A204.1 (cell line): Measurements from ENCODE around the gene PPIG.
"Not testable (repeated sequence)": the region's sequence is repeated elsewhere in the genome, so short reads cannot be mapped to it uniquely, and the experiment has no call there.

ENCODE experiments used
- FAIRE-seq: peaks from 2 replicates; lab custom pipeline; 2012; peaks lifted over from hg19 to GRCh38; lab: Jason Lieb, UNC

PPIG gene

DNA sequence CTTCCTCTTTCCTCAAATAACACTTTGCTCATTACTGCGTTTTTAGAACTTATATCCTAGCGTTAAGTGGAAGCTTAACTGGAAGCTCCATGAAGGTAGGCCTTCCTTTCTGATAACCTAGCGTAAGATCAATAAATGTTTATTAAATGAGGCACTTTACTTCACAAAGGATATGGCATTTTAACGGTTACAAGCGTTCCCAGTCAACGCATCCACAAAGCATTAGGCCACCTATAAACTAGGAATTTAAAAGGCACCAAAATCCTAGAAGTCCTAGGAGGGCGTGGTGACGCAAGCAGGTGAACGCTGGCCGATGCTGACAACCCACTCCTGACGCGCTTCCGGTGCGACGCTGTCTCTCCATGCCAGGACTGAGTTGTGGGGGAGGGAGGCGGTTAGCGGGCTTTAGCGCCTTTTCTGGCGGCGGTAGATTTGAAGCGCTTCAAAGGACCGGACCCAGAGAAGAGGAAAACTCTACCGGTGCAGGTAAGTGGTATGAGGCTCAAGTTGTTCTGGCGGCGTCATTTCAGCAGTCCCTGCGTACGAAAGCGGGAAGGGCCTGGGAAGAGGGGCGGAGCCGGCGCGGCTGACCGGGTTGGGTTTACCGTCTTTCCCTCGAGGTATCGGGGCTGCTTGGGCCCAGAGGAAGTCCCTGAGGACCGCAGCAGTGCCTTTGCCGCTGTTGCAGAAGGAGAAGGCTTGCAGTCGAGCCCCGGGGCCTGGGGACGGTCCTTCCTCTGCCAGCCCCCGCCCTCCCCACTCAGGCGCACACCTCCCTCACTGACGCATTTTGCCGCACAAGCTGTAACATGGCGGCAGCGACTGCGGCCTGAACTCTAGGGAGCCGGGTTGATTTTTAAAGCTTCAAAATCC, at the start of gene PPIG:
TSS of gene PPIG (plus strand) at position 347 of the 873 bp plus-strand sequence. CDS start 19,691 bp downstream, outside the sequence.
- peak; percentile 40 for FAIRE-seq

DNA sequence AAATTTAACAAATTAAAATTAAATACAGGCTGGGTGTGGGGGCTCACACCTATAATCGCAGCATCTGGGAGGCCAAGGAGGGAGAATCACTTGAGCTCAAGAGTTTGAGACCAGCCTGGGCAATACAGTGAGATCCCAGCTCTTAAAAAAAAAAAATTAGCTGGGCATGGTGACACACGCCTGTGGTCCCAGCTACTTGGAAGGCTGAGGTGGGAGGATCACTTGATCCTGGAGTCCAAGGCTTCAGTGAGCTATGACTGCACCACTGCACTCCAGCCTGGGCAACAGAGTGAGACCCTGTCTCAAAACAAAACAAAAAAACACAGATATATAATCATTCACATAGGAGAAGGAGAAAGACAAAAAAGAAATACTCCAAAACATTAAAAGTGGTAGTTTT, 44.7 kb upstream of the PPIG start:
- not testable (repeated sequence) for FAIRE-seq

DNA sequence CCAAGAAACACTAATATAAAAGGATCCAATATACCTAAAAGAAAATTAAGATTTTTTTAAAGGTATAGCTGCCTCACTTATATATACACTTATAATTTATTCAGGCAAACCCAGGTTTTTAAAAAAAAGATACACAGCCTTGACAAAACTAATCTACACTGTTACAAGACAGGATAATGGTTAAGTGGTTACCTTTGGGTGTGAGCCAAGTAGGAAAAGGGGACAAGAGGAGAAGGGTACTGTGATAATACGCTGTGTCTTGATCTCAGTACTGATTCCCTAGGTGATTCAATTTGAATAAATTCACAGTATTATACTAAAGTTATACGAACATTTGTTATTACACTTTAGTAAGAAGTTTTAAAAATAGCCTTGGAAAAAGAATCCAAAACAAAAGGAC, 44.0 kb upstream of the PPIG start:
- no peak for FAIRE-seq

DNA sequence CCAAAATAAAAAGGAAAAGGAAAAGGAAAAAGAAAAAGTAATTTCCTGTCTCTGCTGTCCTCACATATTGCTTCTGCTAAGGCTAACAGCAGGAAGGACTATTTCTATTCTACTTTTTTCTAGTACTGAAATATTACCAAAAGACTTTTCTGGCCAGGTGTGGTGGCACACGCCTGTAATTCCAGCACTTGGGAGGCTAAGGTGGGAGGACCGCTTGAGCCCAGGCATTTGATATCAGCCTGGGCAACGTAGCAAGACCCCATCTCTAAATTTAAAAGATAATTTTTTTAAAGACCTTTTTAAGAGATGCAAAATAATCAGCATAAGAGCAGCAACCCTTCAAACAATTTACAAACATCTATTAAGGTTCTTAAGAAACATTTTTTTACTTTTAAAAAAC, 41.7 kb upstream of the PPIG start:
- no peak for FAIRE-seq

DNA sequence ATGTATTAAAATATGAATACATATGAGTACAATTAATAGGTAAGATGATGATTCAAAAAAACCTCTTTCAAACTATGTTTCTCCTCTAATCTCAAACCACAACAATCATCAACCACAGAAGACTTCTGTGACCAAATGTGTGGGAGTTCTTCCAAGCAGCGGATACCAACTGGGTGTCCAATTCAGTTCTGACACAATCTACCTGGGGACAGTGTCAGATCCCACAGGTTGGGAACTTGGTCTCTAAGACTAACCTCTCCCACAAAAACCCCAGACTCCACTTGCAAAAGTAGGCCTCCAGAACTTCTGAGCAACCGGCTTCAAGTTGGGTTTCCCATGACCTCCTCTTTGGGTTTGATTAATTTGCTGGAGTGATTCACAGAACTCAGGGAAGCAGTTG, 37.4 kb upstream of the PPIG start:
- FAIRE-seq = no peak

DNA sequence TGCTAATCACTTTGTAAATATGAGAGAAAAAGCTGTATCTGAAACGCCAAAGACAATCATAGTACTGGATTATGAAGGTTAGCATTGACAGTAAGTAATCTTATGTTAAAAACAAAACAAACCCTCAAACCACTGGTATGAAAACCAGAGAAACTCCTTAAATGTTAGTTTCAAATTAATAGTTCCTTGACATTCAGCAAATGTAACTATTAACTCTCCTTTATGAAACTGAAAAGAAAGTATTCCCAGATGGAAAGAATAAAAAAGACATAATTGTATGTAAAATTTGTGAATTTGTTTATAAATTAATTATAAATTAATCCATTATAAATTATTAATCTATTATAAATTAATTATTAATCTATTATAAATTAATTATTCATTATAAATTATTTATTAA, 22.8 kb upstream of the PPIG start:
- FAIRE-seq = no peak

DNA sequence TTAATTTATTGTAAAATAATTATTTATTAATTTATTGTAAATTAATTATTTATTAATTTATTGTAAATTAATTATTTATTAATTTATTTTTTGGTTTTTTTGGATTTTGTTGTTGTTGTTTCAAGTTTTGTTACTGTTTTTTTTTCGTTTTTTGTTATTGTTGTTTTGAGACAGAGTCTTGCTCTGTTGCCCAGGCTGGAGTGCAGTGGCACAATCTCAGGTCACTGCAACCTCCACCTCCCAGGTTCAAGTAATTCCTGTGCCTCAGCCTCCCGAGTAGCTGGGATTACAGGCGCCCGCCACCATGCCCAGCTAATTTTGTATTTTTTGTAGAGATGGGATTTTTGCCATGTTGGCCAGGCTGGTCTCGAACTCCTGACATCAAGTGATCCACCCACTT, 22.1 kb upstream of the PPIG start:
- FAIRE-seq = not testable (repeated sequence)

DNA sequence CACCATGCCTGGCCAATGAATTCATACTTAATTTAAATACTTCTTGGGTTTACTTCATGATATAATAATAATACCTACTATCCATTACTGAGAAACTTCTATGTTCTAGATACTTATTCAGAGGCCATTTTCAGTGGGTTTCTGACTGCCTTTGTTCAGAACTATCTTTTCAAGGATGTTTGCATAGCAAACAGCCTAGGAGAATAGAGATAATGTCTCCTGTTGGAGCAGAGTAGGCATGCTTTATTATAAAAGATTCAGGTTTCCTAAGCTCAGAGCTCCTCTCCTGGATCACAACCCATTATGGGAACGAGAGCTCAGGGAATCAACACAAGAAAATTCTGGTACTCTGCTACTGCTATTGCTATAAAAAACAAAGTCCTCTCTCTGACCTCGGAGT, 21.6 kb upstream of the PPIG start:
- no peak for FAIRE-seq

DNA sequence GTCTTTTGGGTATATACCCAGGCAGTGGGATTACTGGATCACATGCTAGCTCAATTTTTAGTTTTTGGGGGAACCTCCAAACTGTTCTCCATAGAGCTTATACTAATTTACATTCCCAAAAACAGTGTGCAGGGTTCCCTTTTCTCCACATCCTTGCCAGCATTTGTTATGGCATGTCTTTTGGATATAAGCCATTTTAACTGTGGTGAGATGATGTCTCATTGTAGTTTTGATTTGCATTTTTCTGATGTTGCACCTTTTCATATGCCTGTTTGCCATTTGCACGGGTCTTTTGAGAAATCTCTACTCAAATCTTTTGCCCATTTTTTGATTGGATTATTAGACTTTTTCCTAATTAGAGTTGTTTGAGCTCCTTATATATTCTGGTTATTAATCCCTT, 18.5 kb upstream of the PPIG start:
- FAIRE-seq = no peak

DNA sequence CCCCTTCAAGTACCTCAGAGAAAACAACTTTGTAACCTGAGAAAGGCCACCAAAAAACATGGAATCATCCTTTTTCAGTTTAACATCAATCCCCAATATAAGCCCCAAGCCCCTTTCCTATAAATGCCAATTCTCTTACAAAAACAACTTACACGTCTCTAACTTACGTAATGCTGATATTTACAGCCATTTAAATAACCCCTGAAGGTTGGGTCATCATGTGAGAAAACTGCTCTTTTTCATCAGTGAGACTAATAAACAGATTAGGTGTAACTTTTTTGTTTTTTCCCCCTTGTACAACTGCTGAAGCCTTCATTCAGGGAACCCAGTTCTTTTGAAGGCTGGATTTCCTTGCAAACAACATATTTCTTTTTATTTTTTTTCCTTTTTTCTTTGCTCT, 14.2 kb upstream of the PPIG start:
- no peak for FAIRE-seq

DNA sequence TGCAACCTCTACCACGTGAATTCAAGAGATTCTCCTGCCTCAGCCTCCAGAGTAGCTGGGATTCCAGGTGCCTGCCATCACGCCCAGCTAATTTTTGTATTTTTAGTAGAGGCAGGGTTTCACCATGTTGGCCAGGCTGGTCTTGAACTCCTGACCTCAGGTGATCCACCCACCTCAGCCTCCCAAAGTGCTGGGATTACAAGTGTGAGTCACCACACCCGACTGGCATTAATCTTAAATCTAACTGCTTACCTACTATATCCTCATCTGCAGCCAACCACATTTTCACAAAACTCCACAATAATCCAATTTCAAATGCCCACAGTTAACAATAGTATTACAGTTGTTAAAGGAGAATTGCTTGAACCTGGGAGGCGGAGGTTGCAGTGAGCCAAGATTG, 13.4 kb upstream of the PPIG start:
- FAIRE-seq = not testable (repeated sequence)

DNA sequence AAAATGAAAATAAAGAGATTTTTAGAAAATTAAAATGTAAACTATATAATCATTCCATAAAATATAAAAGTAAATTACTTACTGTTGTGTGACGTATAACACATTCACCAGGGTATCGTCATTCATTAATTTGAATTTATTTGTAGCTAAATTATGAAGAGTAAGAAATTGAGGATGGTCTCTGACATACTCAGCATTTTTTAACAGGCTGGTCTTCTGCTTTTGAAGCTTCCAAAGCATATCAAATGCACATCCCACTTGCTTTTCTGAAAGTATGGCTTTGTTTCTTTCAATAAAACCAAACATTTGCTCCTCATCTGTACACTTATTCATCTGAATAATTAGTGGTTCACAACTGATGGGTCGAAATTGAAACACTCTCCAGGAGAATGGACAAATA, 12.6 kb upstream of the PPIG start:
- FAIRE-seq = no peak

DNA sequence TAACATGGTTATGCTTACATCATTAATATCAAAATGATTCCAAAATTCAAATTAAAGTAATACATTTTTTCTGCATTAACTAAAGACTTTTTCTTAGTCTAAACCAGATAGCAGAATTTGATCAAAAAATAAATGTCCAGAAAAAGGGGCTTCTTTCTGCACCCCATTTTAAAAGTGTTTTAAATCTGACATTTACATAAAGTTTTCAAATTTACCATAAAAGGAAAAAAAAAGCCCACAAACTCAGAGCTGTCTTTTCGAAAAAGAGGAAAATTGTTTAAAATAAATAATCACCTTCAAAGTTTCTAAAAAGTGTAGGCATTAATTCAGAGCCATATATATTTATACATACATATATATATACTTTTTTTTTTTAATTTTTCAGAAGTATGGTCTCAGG, 12.0 kb upstream of the PPIG start:
- FAIRE-seq = no peak

DNA sequence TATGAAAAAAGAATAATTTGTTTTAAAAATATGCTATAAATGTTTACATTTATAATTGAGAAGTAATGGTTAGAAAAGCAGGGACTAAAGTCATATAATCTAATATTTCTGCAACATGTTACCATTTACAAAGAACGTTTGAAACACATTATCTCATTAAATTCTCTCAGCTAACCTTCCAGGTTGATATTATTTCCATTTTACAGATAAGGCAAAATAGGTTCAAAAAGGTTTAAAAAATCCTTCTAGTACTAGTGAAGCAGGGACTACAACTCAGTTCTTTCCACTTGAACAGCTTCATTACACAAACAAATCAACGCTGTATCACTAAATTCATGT, 11.4 kb upstream of the PPIG start:
- peak; percentile 84 for FAIRE-seq

DNA sequence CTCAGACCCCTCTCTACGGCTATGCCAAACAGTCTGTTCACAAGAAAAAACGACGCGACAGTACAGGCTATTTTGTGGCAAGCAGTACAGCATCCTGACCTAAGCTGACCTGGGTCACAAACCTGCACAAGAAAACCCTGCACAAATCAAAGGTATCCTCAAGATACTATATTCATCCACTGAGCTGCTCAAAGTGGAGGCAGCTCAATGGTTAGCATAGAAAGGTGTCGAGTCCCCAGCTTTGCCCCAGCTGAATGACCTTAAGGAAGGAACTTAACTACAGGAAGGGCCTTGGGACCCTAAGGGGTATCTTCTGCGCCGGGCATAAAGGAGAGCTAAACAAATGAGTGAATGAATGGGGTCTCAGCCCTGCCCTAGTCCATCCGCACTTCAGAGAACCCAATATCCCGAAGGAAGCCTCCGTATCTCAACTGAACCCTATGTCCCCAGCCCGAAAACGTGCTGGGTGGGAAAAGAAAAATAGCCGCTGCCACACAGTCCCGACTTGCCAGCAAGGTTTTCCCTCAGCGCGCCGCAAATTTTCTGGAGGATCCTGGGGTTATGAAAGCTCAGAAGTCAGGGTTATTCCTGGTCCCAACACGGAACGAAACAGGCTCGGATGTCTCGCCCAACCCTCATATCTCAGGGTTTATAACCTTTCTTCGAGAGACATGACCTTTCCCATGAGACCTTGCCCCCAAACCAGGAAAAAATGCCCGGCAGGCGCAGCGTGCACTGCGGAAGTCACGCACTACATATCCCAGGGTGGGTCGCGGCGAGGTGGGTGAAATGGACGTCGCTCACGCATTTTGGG, 10.8 kb upstream of the PPIG start, which contains the start of gene FASTKD1:
TSS of gene FASTKD1 (minus strand) at position 706 of the 814 bp plus-strand sequence. CDS start 1,836 bp downstream, outside the sequence.
- peak; percentile 98 for FAIRE-seq

DNA sequence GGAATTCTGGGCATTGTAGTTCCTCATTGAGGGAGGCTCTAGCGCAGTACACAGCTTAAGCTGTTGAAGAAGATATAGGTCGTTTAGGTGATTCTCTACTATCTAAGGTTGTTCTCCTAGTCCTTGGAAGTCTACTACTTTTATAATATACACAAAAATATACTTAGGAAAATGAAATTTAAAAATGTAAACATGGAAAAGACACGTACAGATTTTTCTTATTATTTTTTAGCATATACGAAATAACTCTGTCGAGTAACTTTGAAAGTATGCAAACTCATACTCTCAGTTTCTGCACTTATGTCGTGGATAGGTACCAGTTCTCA, 10.2 kb upstream of the PPIG start:
- FAIRE-seq = no peak

DNA sequence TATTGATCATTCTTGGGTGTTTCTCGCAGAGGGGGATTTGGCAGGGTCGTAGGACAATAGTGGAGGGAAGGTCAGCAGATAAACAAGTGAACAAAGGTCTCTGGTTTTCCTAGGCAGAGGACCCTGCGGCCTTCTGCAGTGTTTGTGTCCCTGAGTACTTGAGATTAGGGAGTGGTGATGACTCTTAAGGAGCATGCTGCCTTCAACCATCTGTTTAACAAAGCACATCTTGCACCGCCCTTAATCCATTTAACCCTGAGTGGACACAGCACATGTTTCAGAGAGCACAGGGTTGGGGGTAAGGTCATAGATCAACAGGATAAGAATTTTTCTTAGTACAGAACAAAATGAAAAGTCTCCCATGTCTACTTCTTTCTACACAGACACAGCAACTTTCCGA, 9.6 kb upstream of the PPIG start:
- not testable (repeated sequence) for FAIRE-seq

DNA sequence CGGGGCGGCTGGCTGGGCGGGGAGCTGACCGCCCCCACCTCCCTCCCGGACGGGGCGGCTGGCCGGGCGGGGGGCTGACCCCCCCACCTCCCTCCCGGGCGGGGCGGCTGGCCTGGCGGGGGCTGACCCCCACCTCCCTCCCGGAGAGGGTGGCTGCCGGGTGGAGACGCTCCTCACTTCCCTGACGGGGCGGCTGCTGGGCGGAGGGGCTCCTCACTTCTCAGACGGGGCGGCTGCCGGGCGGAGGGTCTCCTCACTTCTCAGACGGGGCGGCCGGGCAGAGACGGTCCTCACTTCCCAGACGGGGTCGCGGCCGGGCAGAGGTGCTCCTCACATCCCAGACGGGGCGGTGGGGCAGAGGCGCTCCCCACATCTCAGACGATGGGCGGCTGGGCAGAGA, 8.9 kb upstream of the PPIG start:
- FAIRE-seq = not testable (repeated sequence)

DNA sequence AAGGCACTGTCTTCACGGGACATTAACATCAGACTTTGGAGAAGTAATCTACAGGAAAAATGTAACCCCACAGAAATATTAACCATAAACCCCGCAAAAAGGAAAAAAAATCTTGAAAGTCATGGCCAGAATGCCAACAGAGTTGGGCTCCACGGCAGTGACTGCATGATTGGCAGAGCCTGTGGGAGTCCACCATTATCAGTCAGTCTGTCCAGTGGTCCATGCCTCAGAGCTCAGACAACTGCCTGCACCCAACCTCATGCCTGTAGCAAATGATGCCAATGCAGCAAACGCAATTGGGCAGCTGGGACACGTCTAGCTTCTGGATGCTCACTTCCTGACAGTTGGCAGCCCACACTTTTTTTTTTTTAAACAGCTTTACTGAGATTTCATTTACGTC, 5.1 kb upstream of the PPIG start:
- FAIRE-seq = no peak

DNA sequence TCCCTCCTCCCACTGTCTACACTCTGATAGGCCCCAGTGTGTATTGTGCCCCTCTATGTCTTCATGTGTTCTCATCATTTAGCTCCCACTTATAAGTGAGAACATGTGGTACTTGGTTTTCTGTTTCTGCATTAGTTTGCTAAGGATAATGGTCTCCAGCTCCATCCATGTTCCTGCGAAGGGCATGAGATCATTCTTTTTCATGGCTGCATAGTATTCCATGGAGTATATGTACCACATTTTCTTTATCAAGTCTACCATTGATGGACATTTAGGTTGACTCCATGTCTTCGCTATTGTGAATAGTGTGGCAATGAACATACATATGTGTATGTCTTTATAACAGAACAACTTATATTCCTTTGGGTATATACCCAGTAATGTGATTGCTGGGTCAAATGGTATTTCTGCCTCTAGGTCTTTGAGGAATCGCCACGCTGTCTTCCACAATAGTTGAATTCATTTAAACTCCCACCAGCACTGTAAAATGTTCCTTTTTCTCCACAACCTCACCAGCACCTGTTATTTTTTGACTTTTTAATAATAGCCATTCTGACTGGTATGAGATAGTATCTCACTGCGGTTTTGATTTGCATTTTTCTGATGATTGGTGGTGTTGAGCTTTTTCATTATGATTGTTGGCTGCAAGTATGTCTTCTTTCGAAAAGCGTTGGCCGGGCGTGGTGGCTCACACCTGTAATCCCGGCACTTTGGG, 1.4 kb upstream of the PPIG start:
- FAIRE-seq = not testable (repeated sequence)

DNA sequence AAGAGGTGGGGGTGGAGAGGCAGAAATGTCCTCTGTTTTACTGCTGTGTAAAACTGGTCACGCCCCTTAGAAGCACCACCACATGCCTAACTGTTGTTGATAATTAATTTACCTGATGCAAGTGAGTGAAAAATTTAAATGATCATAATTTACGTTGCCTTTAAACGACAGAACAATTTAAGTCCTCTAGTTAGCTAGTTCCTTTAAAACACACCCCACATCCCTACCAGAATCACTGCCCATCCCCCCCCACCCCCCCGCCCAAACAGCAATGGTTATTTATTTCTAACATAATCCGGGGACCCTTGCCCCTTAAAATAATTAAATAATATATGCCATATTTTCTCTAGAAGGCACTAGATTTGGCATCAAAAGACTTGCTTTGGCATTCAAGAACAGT, 633 bp upstream of the PPIG start:
- FAIRE-seq = no peak

DNA sequence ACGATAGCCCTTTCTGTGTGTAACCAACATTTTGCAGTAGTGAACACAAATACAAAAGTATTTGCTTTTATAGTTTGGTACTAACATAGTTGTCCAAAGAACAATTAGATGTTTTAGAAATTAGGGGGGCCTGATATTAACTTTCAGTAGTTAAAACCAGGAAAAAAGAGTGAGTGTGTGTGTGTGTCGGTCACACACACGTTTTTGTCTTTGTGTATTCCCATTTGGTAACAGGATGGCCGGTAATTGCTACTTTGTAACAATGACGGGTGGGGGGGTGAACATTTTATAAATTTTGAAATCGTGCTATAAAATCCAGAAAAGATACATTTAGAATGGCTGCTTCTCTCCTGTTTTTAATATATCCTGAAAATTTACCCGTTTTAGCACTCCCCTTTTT, 1.5 kb downstream of the PPIG start:
- no peak for FAIRE-seq

DNA sequence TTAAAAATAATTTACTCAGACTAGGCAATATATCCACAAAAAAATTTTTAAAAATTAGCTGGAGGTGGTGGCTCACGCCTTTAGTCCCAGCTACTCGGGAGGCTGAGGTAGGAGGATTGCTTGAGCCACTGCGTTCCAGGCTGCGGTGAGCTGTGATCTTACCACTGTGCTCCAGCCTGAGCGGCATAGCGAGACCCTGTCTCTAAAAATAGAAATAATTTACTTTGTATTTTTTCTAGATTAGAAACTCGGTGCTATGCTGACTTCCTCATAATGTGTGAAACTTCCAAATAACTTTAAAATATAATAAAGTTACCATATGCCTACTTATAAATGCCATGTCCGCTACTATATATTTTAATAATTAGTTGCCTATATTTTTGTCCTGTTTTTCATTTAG, 6.7 kb downstream of the PPIG start:
- FAIRE-seq = no peak
